CD4-positive, alpha-beta T cell treated with Interleukin-15 for 4 hours (primary cell): ENCODE data around the gene CYP2U1.
"Not testable (repeated sequence)": the region's sequence is repeated elsewhere in the genome, so short reads cannot be mapped to it uniquely, and the experiment has no call there.

ENCODE experiments used
- DNase-seq: peaks from one replicate; pipeline ENCODE4 v3.0.0-alpha.2; 2020; ENCODE audit warnings: low spot score

The CYP2U1 gene

GRCh38 chr4:107930821-107931774 is at the start of gene CYP2U1:
Gene CYP2U1, plus strand, starts transcription at chr4:107931549. Its CDS starts 95 bp downstream, at chr4:107931644.
- DNase-seq, result peak; percentile 75

DNA sequence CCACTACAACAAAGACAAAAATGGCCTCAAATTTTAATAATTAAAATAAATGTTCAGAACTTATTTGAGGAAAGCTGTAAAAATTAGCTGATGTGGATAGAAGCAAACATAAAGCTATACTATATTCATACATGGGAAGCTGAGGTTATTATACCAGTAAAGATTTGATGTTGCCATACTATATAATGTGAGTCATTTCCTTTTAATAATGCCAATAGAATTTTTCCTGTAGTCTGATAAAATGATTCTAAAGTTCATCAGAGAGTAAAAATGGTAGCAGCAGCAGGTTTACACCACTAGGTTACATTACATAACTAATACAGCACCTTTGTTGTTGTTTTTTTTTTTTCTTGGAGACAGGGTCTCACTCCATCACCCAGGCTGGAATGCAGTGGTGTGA is 45.5 kb upstream of the CYP2U1 start:
- no peak for DNase-seq

DNA sequence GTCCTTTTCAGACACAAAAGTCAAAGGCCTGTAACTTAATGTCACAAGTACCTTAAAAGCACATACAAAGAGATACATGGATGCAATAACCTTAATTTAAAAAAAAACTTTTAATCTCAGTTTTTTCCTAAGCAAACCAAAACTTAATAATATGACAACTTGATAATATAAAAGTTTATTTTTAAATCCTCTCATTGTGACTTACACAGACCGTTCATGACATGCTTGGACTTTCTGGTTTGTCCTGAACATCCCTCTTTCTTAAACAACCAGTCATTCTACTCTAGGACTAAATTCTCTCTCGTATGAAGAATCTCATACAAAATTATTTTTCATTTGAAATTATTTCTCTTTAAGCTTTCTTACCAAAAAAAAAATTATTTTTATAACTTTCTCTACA is 43.1 kb upstream of the CYP2U1 start:
- DNase-seq, result no peak

- DNase-seq, result no peak
Measured at GRCh38 chr4:107890779-107891178, 40.6 kb upstream of the CYP2U1 start.

GRCh38 chr4:107891299-107891698 is 40.0 kb upstream of the CYP2U1 start:
- DNase-seq, result no peak

DNA sequence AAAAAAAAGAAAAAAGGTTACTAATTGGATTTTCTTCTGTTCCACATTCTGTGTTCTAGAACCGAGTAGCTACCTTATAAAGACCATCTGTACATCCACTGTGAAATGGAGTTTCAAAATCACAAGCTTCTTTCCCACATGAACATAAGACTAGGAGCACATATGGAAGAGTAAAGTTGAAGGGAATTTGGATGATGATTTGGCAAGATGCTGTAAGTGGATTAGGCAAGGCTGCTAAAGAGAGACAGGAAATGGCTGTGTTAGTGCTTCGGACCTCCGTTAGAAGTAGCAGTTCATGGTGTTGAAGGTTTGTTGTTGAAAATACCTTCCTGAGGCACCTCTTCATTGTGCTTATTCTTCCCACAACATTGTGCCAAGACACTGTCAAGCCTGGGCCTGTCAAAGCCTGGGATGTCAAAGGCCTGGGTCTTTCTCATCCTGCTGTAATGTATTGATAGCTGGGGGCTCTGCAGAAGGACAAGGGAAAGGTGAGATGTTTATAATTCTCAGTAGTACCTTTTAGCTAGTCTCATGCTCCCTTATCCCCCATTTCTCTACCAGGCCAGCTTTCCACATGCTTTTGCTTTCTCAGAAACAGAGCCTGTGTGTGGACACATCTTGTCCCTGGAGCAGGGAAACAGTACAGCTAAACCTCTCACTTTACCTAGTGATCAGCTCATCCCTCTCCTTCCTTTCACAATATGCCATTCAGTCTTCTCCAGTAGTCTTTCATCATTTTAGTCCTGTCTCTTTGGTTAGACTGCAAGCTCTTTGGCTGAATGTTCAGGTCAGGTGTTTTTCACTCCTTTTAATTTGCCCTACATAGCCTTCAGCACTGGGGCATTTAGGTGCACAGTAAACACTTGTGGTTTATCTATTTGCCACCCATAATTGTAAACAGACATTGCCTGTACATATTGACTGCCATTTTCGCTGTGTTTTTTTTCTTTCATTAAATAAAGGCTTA is 37.9 kb upstream of the CYP2U1 start:
- DNase-seq, result no peak

GRCh38 chr4:107894138-107894603 is 37.2 kb upstream of the CYP2U1 start:
- no peak for DNase-seq

GRCh38 chr4:107896158-107896645 is 35.1 kb upstream of the CYP2U1 start:
- no peak for DNase-seq

- DNase-seq, result no peak
Measured at GRCh38 chr4:107896646-107897045, 34.7 kb upstream of the CYP2U1 start.

DNA sequence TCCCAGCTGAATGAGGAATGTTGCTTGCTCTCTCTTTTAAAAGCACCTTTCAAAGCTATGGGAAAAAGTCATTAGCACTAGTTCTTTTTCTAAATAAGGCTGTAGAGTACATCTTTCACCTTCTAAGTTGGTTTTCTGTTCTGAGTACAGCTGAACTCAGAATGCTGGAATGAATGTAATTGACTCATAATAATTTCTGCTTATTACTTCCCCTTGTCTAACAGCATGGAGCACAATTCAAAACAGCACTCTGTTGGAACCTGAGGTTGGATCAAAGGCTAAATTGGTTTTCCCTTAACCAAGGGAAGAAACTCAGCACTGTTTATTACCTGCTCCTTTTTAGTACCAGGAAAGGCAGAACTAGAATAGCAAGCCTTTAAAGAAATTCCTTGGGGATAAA is 33.5 kb upstream of the CYP2U1 start:
- no peak for DNase-seq

- DNase-seq, result no peak
Measured at GRCh38 chr4:107900067-107900466, 31.3 kb upstream of the CYP2U1 start.

DNA sequence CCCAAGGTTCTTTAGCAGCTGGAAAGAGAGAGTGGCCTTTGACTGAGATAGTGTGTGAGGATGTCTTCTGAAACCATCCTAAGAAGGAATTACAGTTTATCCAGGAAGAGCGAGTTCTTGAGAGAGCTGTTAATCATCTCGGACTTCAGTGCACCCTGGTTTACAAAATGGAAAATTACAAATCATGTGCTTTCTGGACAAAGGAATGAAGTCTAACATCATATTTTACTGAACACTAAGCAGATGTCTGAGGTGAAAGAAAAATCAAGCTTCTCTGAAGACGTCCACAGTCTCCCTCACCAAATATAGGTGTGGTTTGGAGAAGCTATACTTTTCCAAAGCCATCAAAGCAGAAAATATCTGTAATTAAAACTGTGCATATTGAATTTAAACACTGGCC is 30.8 kb upstream of the CYP2U1 start:
- DNase-seq, result no peak

GRCh38 chr4:107901213-107901934 is 30.0 kb upstream of the CYP2U1 start:
- no peak for DNase-seq

- no peak for DNase-seq
Measured at GRCh38 chr4:107902715-107903114, 28.6 kb upstream of the CYP2U1 start.

DNA sequence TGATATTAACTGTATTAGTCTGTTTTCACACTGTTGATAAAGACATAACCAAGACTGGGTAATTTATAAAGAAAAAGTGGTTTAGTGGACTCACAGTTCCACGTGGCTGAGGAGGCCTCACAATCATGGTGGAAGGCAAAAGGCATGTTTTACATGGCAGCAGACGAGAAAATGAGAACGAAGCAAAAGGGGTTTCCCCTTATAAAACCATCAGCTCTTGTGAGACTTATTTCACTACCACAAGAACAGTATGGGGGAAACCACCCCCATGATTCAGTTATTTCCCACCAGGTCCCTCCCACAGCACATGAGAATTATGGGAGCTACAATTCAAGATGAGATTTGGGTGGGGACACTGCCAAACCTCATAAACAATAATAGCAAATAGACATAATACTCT is 26.3 kb upstream of the CYP2U1 start:
- not testable (repeated sequence) for DNase-seq

DNA sequence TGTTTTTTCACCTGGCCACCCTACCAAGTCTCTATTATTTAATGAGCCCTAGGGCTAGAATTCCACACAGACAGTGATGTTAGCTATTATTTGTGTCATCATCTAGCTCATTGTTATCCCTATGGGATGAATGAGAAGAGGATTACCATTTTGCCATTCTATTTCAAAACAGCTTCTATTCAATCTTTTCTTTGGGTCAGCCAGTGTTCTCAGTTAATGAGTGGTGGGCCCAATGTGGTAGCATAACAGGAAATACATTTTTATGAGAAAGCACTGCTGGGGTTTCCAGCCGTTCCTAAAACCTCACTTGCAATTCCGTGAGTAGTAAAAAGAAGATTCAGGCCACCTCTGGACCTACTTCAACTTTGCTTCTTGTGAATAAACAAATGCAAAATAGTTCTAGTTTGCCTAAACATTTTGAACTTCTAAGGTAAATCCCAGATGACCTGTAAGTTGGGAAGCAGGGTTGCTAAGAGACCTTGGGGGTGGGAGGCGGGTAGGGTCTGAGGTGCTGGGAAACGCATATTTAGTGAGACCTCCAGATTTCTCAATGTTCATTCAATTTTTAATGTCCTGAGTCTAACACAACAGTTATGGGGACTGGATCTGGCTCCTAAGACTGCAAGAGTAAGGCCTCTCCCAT is 24.8 kb upstream of the CYP2U1 start:
- DNase-seq, result no peak

DNA sequence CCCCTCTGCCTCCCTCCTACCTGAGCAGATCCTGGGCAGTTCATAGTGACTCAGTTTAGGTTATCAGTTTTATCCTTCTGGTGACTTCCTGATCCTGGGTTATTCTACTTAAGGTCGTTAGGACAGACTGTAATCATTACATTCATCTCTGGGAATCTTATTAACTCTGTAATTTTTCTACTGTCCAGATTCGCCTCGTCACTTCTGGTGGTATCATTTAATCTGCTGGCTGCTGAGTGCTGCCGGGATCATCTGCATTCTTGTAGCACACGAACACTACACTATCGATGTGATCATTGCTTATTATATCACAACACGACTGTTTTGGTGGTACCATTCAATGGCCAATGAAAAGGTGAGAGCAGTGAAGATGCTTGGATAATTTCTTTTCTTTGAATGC is 23.0 kb upstream of the CYP2U1 start:
- DNase-seq, result no peak

DNA sequence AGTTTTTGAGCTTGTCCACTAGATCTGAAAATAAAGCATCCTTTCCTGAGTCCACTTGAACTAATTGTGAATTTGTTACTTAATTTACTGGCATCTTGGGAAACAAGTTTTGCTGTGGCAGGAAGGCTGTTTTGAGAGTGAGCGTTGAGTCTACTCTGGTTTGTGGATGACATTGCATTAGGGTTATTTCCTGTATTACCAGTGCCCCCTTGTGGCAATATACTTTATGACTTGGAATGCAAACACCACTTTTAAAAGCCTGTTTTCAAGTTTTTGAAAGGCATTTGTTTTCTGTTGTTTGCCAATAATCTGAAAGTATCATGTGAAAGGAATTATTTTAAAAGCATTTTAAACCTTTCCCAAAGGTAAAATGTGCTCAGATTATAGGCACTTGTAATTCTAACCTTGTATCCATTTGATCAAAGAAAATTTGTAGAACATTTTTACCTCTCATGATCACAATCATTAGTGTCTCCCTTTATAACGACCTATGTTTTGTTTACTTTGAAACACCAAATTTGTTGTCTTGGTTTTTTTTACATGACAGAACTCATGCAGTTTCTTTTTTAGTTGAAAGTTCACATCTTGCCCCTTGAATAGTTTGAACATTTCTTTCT is 18.0 kb upstream of the CYP2U1 start:
- peak; percentile 64 for DNase-seq

- DNase-seq, result no peak
Measured at GRCh38 chr4:107915220-107915619, 16.1 kb upstream of the CYP2U1 start.

- no peak for DNase-seq
Measured at GRCh38 chr4:107916623-107917022, 14.7 kb upstream of the CYP2U1 start.

GRCh38 chr4:107917500-107917899 is 13.8 kb upstream of the CYP2U1 start:
- DNase-seq, result no peak
